HG03159 (cell line): ENCODE measurements around the gene PKN2.
"Not testable (repeated sequence)": the region's sequence is repeated elsewhere in the genome, so short reads cannot be mapped to it uniquely, and the experiment has no call there.

ENCODE experiments used
- ATAC-seq: cut with Tn5 transposase; IDR thresholded peaks from one replicate; pipeline ENCODE4 v1.9.1; 2021; ENCODE audit warnings: mild to moderate bottlenecking, moderate library complexity; ENCODE audit not compliant: unreplicated experiment

The PKN2 gene

DNA sequence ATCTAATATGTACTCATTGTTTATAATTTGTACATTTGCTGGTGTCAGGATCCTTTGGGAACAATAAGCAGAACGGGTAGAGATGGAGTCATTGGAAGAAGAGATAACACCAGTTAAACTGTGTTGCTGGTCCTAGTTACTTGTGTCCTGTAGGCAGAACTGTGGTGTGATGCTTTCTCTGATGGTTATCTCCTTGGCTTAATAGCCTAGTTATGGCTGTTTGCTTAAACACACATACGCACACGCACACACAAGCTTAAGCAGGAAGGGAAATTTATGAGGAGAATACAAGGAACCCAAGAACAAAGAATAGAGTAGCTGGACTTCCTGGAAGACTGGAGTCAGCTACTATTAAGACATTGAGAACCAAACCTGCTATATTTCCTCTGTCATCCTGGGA, 5.7 kb upstream of the PKN2 start:
- no peak for ATAC-seq

DNA sequence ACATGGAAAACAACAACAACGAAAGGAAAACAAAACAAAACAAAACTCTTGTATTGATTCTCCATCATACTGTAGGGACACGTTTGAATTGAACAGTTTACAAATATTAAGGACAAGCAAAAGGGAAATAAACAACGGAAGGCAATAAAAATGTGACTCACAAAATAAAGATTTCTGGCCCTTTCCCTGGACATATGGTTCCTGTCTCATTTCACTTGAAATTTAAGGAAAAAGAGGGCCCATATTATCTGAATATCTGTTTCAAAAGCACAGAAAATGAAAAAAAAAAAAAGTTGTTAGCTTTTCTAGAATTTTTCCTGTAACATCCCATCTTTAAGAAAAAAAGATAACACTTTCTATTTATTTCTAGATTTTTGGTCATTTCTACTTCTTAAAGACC, 3.6 kb upstream of the PKN2 start:
- no peak for ATAC-seq

DNA sequence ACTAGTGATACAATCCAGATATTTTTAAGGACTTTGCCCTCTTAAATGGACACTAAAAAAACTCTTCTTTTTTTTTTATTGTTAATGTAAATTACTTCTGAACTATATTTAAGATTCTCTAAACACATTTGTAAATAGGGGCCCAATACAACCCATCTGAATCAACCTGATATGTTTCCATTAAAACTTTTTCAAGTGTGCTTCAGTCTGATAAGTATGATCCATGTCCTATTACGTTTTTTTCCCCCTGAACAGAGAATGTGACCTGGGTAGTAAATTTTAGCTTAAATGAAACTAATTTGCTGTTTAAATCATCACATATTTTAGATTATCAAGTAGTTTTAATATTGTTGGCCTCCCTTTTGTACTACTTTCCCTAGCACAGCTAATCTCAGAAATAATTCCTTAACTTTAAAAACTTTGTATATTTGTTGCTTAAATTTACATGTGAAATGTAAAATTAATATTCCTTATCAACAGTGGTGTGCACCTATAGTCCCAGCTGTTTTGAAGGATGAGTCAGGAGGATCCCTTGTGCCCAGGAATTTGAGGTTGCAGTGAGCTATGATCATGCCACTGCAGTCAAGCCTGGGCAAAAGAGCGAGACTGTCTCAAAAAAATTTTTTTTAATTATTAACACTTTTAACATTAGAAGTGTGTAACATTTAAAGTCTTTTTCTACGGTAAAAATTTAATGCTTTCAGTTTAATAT, 3.0 kb upstream of the PKN2 start:
- ATAC-seq, result no peak

DNA sequence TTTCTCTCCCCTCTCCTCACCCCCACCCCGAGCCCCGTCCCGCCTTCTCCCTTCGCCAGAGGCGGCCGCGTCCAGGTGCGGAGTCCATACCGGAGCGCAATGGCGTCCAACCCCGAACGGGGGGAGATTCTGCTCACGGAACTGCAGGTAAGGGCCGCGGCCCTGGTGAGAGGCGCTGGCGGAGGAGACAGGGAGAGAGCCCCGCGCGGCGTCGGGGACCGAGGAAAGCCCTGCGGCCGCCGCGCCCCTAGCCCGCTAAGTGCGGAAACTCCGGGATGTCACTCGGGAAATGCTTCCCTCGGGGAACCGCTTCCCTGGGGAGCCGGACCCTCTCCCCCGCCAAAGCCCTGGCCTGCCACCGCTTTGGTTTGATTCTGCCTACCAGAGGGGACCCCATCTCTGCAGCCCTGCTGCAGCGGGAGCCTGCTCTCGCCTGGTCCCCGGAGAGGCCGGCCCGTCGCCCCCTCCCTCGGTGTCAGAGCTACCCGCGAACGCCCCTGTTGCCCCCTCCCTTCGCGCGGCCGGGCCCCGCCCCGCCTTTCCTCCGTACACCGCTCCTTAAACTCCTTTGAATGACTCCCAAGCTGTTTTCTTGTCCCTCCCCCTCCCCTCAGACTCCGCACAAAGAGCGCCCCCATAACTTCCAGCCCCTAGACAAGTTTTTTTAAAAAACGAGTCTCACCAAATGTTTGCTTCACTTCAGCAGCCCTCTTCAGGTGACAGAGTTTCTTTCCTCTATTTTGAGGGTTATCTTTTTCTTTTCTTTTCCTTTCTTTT, 597 bp downstream of the PKN2 start:
- ATAC-seq, result peak; percentile 43

DNA sequence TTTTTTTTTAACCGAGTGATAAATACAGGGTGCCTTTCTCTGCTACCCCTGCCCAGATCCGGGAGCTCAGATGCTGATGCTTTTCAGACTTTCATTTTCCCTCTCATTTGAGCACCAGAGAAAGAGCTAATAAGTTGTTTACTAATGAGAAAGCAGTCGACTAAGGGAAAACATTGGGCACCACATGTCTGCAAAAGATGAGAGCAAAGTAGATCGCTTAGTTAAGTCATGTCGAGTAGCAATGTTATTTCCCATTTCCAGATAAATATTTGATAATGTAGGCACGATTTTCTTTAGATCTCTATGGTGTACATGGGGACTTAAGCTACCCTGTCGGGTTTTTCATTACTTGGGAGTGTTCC, 1.2 kb downstream of the PKN2 start:
- no peak for ATAC-seq

DNA sequence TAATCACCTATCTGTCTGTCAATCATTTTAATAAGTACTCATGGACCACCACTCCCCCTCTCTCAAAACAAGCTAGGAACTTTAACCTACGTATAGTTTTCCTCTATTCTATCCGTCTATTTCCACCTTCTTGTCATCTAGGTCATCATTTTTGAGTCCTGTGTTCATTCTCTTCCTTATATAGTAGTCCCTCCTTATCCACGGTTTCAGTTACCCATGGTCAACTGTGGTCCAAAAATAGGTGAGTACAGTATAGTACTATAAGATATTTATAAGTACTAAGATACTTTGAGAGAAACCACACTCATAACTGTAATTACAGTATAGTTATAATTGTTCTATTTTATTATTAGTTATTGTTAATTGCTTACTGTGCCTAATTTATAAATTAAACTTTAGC, 7.5 kb downstream of the PKN2 start:
- no peak for ATAC-seq

DNA sequence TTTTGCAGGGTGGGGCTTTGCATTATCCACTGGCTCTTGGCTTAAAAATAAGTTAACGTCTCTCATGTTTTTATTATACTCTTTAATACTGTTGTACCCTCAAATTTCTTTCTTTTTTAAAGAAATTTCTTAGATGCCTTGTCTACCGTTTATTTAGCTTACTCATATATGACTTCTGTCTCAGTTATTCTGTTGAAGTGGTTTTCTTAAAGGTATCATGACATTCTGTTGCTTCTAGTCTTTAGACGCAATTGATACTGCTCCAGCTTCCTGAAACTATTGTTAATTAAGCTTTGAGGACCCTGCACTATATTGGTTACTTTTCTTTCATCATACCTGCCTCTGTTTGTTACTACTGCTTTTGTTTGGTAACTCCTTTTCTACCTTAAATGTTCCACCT, 11.7 kb downstream of the PKN2 start:
- no peak for ATAC-seq

DNA sequence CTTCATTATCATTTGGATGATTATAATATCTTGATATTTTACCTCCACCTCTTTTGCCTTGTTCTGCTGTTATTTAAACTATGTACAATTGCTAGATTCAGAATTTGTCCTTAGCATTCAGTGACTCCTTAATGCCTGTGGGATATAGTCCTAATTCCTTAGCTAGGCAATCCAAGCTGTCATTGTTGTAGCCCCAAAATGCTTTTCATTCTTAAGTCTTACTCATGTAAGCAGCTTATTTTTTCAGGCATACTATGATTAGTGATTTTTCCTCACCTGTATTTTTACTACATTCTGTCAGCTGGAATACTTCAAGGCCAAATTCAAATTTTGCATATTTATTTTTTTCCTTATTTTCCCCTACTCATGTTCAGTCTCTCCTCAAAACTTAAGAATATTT, 13.4 kb downstream of the PKN2 start:
- ATAC-seq, result no peak

DNA sequence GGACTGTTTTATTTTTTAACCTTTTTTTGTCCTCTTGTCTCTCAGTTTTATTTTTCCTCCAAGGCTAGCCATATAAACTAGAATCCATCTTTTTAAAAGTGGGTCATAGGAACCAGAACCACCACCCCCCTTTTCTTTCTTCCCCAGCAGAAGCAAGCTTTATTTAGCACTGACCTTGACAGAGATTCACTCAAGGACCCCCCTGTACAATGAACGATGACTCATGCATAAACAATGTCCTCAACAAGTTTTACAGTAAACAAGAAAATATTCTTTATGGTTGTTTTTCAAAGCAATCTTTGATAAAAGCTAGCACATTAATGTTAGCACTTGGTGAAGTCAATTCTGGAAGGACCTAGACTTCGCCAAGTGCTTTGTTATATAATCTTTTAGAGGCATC, 14.1 kb downstream of the PKN2 start:
- ATAC-seq, result no peak

DNA sequence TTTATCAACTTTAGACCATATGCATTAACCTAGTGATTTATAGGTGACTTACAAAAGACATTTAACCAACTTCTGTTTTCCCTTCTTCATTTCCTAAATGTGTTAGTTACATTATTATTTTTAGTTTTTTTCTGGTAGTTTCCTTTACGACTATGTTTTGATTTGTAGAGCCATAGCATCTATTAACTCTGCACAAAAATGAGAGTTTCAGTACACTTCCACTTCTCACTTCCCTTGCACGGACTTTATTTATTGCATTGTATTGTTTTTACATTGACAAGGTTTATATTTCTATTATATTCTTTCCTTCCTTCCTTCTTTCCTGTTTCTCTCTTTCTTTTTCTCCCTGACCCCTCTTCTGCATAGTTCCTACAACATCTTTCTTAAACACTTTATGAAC, 14.7 kb downstream of the PKN2 start:
- no peak for ATAC-seq

DNA sequence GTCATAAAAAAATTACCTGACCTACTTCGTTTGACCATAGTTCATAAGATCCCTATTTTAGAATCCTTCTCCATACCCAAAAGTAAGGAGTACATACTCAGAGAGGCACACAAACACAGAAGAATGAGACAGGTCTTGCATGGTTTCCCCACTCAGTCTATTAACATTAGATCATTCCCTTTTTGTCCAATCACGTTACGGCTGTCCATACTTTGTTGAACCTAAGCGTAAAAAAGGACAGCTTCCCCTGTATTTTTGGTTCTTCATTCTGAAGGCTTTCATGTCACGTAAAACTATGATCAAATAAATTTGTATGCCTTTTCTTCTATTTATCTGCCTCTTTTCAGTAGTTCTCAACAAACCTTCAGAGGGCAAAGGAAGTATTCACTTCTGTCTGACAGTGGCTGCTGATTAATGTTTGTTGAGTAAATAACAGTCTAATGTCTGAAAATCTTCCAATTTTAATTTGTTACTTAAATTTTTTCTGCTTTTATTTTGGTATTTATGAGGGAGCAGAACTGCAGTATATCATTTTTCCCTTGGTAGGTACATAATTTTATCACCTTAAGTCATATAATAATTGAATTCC, 16.4 kb downstream of the PKN2 start:
- no peak for ATAC-seq

DNA sequence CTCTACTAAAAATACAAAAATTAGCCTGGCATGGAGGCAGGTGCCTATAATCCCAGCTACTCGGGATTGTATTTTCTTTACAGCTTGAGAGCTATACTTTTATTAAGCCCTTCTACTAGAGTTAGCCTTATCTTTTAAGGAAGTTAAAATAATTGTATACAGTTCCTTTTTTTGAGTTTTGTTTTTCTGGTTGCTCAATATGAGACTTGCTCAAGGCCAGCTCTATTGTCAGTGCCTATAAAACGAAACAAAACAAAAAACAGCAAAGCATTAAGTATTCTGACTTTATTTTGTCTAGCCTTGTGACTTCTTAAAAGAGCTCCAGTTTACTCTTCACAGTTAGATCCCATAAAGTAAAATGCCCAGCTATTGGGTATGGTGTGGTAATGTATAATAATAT, 17.2 kb downstream of the PKN2 start:
- peak; percentile 82 for ATAC-seq

DNA sequence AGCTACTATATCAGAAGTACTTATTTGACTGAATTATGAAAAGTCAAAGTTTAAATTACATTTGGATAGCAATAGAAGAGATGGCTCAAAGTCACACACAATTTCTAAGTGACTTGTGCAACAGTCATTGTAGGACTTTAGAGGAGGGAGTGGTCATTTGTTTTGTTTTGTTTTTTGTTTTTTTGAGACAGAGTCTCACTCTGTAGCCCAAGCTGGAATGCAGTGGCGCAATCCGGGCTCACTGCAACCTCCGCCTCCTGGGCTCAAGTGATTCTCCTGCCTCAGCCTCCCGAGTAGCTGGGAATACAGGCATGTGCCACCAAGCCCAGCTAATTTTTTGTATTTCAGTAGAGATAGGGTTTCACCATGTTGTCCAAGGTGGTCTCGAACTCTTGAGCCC, 17.7 kb downstream of the PKN2 start:
- ATAC-seq, result not testable (repeated sequence)

DNA sequence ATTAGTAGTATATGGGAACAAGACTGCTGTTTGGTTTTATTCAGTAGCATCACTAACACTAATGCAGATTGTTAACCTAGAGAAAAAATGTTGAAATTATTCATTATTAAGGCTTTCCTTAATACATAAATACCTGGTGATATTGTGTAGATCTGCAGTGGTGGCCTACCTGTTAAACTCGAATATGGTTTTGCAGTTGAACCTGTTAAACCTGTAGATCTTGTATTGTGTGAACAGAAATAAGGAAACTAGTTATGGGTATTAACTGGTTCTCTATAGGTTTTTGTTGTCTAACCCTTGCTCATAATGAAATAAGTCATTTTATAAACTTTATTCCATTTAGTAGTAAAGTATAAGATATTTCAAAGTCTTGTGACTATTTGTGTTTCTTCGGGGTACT, 23.9 kb downstream of the PKN2 start:
- no peak for ATAC-seq

DNA sequence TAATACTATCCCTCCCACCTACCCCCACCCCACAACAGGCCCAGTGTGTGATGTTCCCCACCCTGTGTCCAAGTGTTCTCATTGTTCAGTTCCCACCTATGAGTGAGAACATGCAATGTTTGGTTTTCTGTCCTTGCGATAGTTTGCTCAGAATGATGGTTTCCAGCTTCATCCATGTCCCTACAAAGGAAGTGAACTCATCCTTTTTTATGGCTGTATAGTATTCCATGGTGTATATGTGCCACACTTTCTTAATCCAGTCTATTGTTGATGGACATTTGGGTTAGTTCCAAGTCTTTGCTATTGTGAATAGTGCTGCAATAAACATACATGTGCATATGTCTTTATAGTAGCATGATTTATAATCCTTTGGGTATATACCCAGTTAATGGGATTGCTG, 28.8 kb downstream of the PKN2 start:
- not testable (repeated sequence) for ATAC-seq

DNA sequence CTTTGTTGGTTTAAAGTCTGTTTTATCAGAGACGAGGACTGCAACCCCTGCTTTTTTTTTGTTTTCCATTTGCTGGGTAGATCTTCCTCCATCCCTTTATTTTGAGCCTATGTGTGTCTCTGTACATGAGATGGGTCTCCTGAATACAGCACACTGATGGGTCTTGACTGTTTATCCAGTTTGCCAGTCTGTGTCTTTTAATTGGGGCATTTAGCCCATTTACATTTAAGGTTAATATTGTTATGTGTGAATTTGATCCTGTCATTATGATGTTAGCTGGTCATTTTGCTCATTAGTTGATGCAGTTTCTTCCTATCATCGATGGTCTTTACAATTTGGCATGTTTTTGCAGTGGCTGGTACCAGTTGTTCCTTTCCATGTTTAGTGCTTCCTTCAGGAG, 32.5 kb downstream of the PKN2 start:
- ATAC-seq, result not testable (repeated sequence)

DNA sequence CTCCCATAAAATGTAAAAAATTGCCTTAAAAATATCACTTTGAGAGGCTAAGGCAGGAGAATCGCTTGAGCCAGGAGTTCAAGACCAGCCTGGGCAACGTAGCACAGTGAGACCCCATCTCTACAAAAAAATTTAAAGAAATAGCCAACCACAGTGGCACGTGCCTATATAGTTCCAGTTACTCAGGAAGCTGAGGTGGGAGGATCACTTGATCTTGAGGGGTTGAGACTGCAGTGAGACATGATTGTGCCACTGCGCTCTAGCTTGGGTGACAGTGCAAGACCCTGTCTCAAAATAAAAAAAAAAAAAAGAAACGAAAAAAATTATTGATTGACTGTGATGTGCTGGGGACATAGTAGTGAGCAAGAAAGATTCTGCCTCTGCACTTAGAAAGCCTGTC, 38.4 kb downstream of the PKN2 start:
- no peak for ATAC-seq

DNA sequence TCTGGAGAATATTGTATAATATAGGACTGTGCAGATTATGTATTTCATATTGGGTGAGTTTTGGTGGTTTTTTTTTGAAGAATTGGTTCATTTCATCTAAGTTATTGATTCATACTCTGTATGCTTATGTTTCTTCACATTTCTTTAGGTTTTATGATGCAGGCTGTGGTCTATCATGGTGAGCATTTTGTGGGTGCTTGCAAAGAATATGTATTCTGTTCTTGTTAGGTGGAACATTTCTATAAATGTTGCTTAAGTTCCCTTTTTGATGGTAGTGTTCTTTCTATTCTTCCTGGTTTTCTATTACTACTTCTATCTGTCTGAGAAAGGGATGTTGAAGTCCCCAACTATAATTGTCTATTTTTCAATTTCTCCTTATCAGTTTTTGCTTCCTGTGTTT, 42.6 kb downstream of the PKN2 start:
- ATAC-seq, result no peak

DNA sequence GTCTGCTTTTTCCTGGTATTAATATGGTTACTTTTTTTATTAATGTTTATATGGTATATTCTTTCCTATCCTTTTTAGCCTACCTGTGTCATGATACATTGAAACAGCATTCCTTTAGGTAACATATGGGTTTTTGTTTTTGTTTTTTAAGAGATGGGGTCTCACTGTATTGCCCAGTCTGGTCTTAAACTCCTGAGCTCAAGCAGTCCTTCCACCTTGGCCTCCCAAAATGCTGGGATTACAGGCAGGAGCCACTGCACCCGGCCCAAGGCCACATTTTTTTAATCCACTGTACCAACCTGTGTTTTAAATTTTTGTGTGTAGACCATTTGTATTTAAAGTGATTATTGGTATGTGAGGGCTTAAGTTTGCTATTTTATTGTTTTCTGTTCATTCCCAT, 43.1 kb downstream of the PKN2 start:
- ATAC-seq, result no peak

DNA sequence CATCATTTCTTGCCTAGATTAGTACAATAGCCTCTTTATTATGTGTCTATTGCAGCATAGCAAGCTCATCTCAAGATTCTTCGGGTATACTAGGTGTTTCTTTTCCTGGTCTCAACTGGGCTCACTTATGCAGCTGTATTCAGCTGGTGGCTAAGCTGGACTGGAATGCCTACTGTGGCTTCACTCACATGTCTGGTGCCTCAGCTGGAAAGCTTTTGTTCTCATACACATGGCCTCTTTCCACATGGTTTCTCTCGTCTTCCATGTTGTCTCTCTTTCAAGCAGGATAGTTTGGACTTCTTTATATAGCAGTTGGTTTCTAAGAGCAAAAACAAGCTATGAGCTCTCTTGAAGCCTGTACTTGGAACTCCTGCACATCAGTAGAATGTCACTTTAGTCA, 45.2 kb downstream of the PKN2 start:
- ATAC-seq, result no peak

DNA sequence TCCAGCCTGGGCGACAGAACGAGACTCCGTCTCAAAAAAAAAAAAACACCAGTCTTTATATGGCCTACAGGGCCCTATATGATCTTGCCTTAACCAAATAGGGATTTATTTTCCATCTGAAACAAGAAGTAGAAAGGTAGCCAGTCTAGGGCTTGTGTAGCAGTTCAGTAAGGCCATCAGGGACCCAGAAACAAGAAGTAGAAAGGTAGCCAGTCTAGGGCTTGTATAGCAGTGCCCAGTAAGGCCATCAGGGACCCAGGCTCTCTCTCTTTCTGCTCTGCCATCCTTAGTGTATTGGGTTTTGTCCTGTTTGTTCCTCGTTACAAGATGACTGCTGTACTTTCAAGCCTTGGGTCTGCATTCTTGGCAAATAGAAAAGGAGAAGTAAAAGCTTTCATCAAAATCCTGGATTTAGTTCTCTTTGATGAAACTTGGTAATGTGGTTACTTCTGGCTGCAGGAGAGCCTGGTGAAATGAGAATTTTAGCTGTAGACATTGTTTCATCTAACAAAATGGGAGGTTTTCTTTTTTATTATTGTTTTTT, 46.1 kb downstream of the PKN2 start:
- ATAC-seq, result no peak

DNA sequence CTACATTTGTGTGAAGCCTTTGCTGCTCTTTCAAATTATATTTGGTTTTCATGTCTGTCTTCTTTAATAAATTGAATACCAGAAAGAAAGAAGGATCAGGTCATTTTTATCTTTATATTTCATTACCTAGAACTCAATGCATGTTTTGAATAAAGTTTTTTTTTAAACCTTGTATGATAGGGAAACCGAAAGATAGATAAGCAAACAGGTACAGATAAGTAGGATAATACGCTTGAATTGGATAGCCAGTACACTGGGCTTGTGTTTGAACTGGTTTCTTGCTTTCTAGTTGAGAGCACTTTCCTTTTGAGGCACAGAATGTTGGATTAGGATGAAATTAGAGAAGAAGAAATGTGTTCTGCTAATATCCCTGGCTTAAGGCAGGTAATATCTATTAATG, 46.9 kb downstream of the PKN2 start:
- ATAC-seq, result no peak
